ENCODE results near the gene SCRN1. TPM values are rescaled to one million over a fixed set of nuclear protein-coding genes. Genes with fewer than 3 reads are reported as not detected.

The SCRN1 gene
- total RNA-seq, result 100 to 1,000 TPM; 110 to 112 TPM
- 95.9 TPM for polyA plus RNA-seq (2013, experiment 1 of 2)
- 93.6 TPM for polyA plus RNA-seq (2013, experiment 2 of 2)
- long read RNA-seq, experiment 1, full-length matches to known transcripts, result 11 of 68 reads
- long read RNA-seq, experiment 1, partial matches to known transcripts, result 3 of 68 reads
- long read RNA-seq, experiment 1, other reads (novel, unspliced or antisense), result 54 of 68 reads
- long read RNA-seq, experiment 2, full-length matches to known transcripts, result 206 of 288 reads
- long read RNA-seq, experiment 2, partial matches to known transcripts, result 11 of 288 reads
- long read RNA-seq, experiment 2, other reads (novel, unspliced or antisense), result 71 of 288 reads
- long read RNA-seq, experiment 3, full-length matches to known transcripts, result 606 of 708 reads
- long read RNA-seq, experiment 3, partial matches to known transcripts, result 15 of 708 reads
- long read RNA-seq, experiment 3, other reads (novel, unspliced or antisense), result 87 of 708 reads
- long read RNA-seq, experiment 4, full-length matches to known transcripts, result 1 of 32 reads
- long read RNA-seq, experiment 4, partial matches to known transcripts, result 0 of 32 reads
- long read RNA-seq, experiment 4, other reads (novel, unspliced or antisense), result 31 of 32 reads

GRCh38 chr7:29989257-29989995 lies at the start of gene SCRN1:
TSS of gene SCRN1 (minus strand) at chr7:29989801. CDS start at chr7:29969067, 20,734 bp downstream.
- no peaks in the 10 kb centered on the region for H3K36me3 ChIP-seq (ENCODE audit: control insufficient read depth, insufficient read depth, low read length)
- Mint-ChIP-seq H3K4me3 (peak within 1 kb of the TSS; percentile 82), H3K27ac (peak within 1 kb of the TSS; percentile 96), H3K36me3 (ENCODE audit: low read depth) (peaks cover 7% of the 10 kb centered on the region), H3K9me3 (peaks cover 16% of the 10 kb centered on the region), H3K27me3 (ENCODE audit: insufficient read depth) (no peaks in the 10 kb centered on the region), H3K4me1 (peaks cover 13% of the 10 kb centered on the region)
- H3K4me1 ChIP-seq (ENCODE audit: control insufficient read depth, insufficient read depth, low read length), result peaks cover 3% of the 10 kb centered on the region
- peak within 1 kb of the TSS; percentile 88 for H3K9ac ChIP-seq (ENCODE audit: extremely low read depth, low read length, poor library complexity, severe bottlenecking)
- WGBS, 2 experiments (ENCODE audit: insufficient coverage in 1 of 2, insufficient read length in 1 of 2), result 0% methylated on average over 15 to 79 of the region's 79 CpGs
- H3K4me3 ChIP-seq (ENCODE audit: low read length), result peak within 1 kb of the TSS; percentile 85
- H3K9me3 ChIP-seq (ENCODE audit: control insufficient read depth, low read length), result peaks cover 16% of the 10 kb centered on the region
- peak; percentile 59 for TF ChIP-seq CTCF (conservative IDR thresholded peaks at IDR 0.05)
- H3K27ac ChIP-seq (ENCODE audit: low read depth, low read length), result peak within 1 kb of the TSS; percentile 57
- DNase-seq, result peak; percentile 84
- no peaks in the 10 kb centered on the region for H3K27me3 ChIP-seq (ENCODE audit: control insufficient read depth, insufficient read depth, low read length, poor library complexity, severe bottlenecking)

- H3K4me1 ChIP-seq (ENCODE audit: control insufficient read depth, insufficient read depth, low read length), result no peaks in the 10 kb centered on the region
- TF ChIP-seq CTCF (conservative IDR thresholded peaks at IDR 0.05), result no peak
- H3K9me3 ChIP-seq (ENCODE audit: control insufficient read depth, low read length), result no peaks in the 10 kb centered on the region
- no peak overlapping the region for H3K4me3 Mint-ChIP-seq
- H3K27ac ChIP-seq (ENCODE audit: low read depth, low read length), result no peak overlapping the region
- H3K9ac ChIP-seq (ENCODE audit: extremely low read depth, low read length, poor library complexity, severe bottlenecking), result no peak overlapping the region
- no peak overlapping the region for H3K4me3 ChIP-seq (ENCODE audit: low read length)
- H3K36me3 Mint-ChIP-seq (ENCODE audit: low read depth), result peaks cover 15% of the 10 kb centered on the region
- peak overlapping the region; percentile 35 for H3K27ac Mint-ChIP-seq
- H3K4me1 Mint-ChIP-seq, result peaks cover 26% of the 10 kb centered on the region
- no peak for DNase-seq
- peaks cover 15% of the 10 kb centered on the region for H3K36me3 ChIP-seq (ENCODE audit: control insufficient read depth, insufficient read depth, low read length)
- H3K9me3 Mint-ChIP-seq, result no peaks in the 10 kb centered on the region
- no peaks in the 10 kb centered on the region for H3K27me3 ChIP-seq (ENCODE audit: control insufficient read depth, insufficient read depth, low read length, poor library complexity, severe bottlenecking)
- WGBS, 2 experiments (ENCODE audit: insufficient coverage in 1 of 2, insufficient read length in 1 of 2), result 96 to 100% methylated on average over 1 to 3 of the region's 3 CpGs
- H3K27me3 Mint-ChIP-seq (ENCODE audit: insufficient read depth), result no peaks in the 10 kb centered on the region
Measured at GRCh38 chr7:30038196-30038980, 48.8 kb upstream of the SCRN1 start.

- H3K27me3 Mint-ChIP-seq (ENCODE audit: insufficient read depth), result no peaks in the 10 kb centered on the region
Measured at GRCh38 chr7:30036220-30036619, 46.6 kb upstream of the SCRN1 start.

More at GRCh38 chr7:30036220-30036619, 46.6 kb upstream of the SCRN1 start:
- H3K4me3 Mint-ChIP-seq, result no peak overlapping the region
- Histone ChIP-seq H3K27ac (ENCODE audit: low read depth, low read length) (no peak overlapping the region), H3K36me3 (ENCODE audit: control insufficient read depth, insufficient read depth, low read length) (peaks cover 22% of the 10 kb centered on the region), H3K9me3 (ENCODE audit: control insufficient read depth, low read length) (no peaks in the 10 kb centered on the region), H3K27me3 (ENCODE audit: control insufficient read depth, insufficient read depth, low read length, poor library complexity, severe bottlenecking) (no peaks in the 10 kb centered on the region), H3K9ac (ENCODE audit: extremely low read depth, low read length, poor library complexity, severe bottlenecking) (no peak overlapping the region), H3K4me1 (ENCODE audit: control insufficient read depth, insufficient read depth, low read length) (no peaks in the 10 kb centered on the region), H3K4me3 (ENCODE audit: low read length) (no peak overlapping the region)
- H3K4me1 Mint-ChIP-seq, result peaks cover 18% of the 10 kb centered on the region
- WGBS, 2 experiments (ENCODE audit: insufficient coverage in 1 of 2, insufficient read length in 1 of 2), result 93 to 94% methylated on average over 2 of the region's 2 CpGs
- no peaks in the 10 kb centered on the region for H3K9me3 Mint-ChIP-seq
- no peak for TF ChIP-seq CTCF (conservative IDR thresholded peaks at IDR 0.05)
- H3K36me3 Mint-ChIP-seq (ENCODE audit: low read depth), result peaks cover 13% of the 10 kb centered on the region
- DNase-seq, result no peak
- H3K27ac Mint-ChIP-seq, result no peak overlapping the region

Measured in endodermal cell (in vitro differentiated cells).